Mesothelial cell of epicardium (in vitro differentiated cells): ENCODE measurements around the gene ACSS2. TPM values are rescaled to one million over a fixed set of nuclear protein-coding genes. Genes with fewer than 3 reads are reported as not detected.

Experiments used
- DNase-seq, 2 experiments: peaks; one replicate each; pipeline ENCODE4 v3.0.0; 2021; ENCODE audit warnings: low spot score in 2 of 2; ENCODE audit not compliant: unreplicated experiment in 2 of 2
- H3K27ac Mint-ChIP-seq: 2 replicates; pipeline ENCODE4 v1.8.0; 2021; ENCODE audit warnings: mixed read lengths
- H3K27me3 Mint-ChIP-seq: 2 replicates; pipeline ENCODE4 v1.8.0; 2021; ENCODE audit warnings: low read depth, mixed read lengths
- H3K36me3 Mint-ChIP-seq: 2 replicates; pipeline ENCODE4 v1.8.0; 2021; ENCODE audit warnings: mixed read lengths
- H3K4me1 Mint-ChIP-seq: 2 replicates; pipeline ENCODE4 v1.8.0; 2021; ENCODE audit warnings: mixed read lengths
- H3K4me3 Mint-ChIP-seq: 2 replicates; pipeline ENCODE4 v1.8.0; 2021; ENCODE audit warnings: mild to moderate bottlenecking, moderate library complexity, mixed read lengths
- H3K9me3 Mint-ChIP-seq: 2 replicates; pipeline ENCODE4 v1.8.0; 2021; ENCODE audit warnings: mixed read lengths
- total RNA-seq: library from RNA; stranded (reverse); gene quantifications from 3 replicates; pipeline ENCODE4 v1.2.1, GENCODE V29; 2021
- TF ChIP-seq, protein P1 (sequence below): fragments of 200-600 bp; sonication (generic); IDR thresholded peaks from one replicate; pipeline ENCODE4 v1.5.0; 2021; ENCODE audit warnings: antibody characterized with exemption; ENCODE audit not compliant: unreplicated experiment

Gene ACSS2
- total RNA-seq, 1 donor from 2014 or later: 32.2 TPM

GRCh38 chr20:34947336-34947735 lies 70.9 kb downstream of the ACSS2 start:
- H3K4me1 Mint-ChIP-seq: peaks cover 5% of the 10 kb centered on the region

GRCh38 chr20:34948030-34948429 lies 71.6 kb downstream of the ACSS2 start:
- no peak overlapping the region for H3K27ac Mint-ChIP-seq
- H3K4me3 Mint-ChIP-seq: no peak overlapping the region
- no peaks in the 10 kb centered on the region for H3K27me3 Mint-ChIP-seq
- H3K9me3 Mint-ChIP-seq: no peaks in the 10 kb centered on the region
- peaks cover 12% of the 10 kb centered on the region for H3K4me1 Mint-ChIP-seq
- peaks cover 18% of the 10 kb centered on the region for H3K36me3 Mint-ChIP-seq
- no peak for DNase-seq
- TF ChIP-seq, protein P1, sequence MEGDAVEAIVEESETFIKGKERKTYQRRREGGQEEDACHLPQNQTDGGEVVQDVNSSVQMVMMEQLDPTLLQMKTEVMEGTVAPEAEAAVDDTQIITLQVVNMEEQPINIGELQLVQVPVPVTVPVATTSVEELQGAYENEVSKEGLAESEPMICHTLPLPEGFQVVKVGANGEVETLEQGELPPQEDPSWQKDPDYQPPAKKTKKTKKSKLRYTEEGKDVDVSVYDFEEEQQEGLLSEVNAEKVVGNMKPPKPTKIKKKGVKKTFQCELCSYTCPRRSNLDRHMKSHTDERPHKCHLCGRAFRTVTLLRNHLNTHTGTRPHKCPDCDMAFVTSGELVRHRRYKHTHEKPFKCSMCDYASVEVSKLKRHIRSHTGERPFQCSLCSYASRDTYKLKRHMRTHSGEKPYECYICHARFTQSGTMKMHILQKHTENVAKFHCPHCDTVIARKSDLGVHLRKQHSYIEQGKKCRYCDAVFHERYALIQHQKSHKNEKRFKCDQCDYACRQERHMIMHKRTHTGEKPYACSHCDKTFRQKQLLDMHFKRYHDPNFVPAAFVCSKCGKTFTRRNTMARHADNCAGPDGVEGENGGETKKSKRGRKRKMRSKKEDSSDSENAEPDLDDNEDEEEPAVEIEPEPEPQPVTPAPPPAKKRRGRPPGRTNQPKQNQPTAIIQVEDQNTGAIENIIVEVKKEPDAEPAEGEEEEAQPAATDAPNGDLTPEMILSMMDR: no peak

More at GRCh38 chr20:34947336-34947735, 70.9 kb downstream of the ACSS2 start:
- no peaks in the 10 kb centered on the region for H3K27me3 Mint-ChIP-seq
- no peak overlapping the region for H3K4me3 Mint-ChIP-seq
- TF ChIP-seq, protein P1: no peak
- H3K36me3 Mint-ChIP-seq: peaks cover 23% of the 10 kb centered on the region
- DNase-seq: no peak
- H3K27ac Mint-ChIP-seq: no peak overlapping the region
- no peaks in the 10 kb centered on the region for H3K9me3 Mint-ChIP-seq

DNA sequence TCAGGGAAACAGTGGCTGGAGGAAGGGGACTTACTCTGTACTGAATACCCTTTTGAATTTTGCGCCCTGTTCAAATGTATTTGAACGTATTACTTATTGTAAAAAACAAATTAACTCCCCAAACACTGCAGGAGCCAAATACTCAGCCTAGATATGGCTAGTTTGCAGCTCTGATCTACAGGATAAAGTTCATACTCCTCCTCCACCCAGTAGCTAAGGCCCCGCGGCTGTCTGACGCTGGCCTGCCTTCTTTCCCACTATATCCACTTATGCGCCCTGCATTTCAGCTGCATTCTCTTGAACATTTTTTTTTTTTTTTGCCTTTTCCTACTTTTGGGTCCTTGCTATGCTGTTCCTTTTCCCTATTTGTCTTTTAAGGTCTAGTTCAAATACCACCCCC lies 72.7 kb downstream of the ACSS2 start:
- no peak for DNase-seq
- Mint-ChIP-seq H3K27ac (no peak overlapping the region), H3K27me3 (no peaks in the 10 kb centered on the region), H3K9me3 (no peaks in the 10 kb centered on the region), H3K4me1 (peaks cover 18% of the 10 kb centered on the region), H3K36me3 (peaks cover 12% of the 10 kb centered on the region), H3K4me3 (no peak overlapping the region)
- TF ChIP-seq, protein P1: no peak

- Mint-ChIP-seq H3K9me3 (no peaks in the 10 kb centered on the region), H3K36me3 (peaks cover 5% of the 10 kb centered on the region), H3K27me3 (no peaks in the 10 kb centered on the region), H3K4me3 (no peak overlapping the region), H3K4me1 (peaks cover 36% of the 10 kb centered on the region), H3K27ac (no peak overlapping the region)
- TF ChIP-seq, protein P1: no peak
- DNase-seq: no peak
Observed at GRCh38 chr20:34951252-34951651, 74.8 kb downstream of the ACSS2 start.

DNA sequence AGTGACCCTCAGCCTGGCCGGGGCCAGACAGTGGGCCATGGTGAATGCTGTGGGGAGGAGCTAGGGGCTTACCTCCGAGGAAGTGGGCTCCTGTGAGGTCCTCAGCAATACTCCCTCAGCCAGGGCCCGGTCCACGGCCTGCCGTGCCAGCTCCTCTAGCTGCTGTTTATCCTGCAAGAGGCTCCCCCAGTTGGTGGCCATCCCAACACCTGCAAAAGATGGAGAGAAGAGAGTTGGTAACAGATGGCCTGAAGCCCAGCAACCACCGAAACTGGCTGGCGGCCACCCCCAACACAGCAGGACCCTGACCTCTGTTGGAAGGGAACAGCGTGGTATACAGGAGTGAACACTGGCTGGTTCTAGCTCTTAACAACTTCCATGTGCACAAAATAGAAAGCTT lies 75.2 kb downstream of the ACSS2 start:
- no peaks in the 10 kb centered on the region for H3K27me3 Mint-ChIP-seq
- H3K4me1 Mint-ChIP-seq: peaks cover 39% of the 10 kb centered on the region
- H3K9me3 Mint-ChIP-seq: no peaks in the 10 kb centered on the region
- H3K27ac Mint-ChIP-seq: no peak overlapping the region
- TF ChIP-seq, protein P1: no peak
- H3K36me3 Mint-ChIP-seq: peaks cover 3% of the 10 kb centered on the region
- DNase-seq: no peak
- no peak overlapping the region for H3K4me3 Mint-ChIP-seq

GRCh38 chr20:34952671-34953070 lies 76.3 kb downstream of the ACSS2 start:
- peaks cover 1% of the 10 kb centered on the region for H3K36me3 Mint-ChIP-seq
- peak overlapping the region; percentile 81 for H3K27ac Mint-ChIP-seq
- no peaks in the 10 kb centered on the region for H3K9me3 Mint-ChIP-seq
- H3K27me3 Mint-ChIP-seq: no peaks in the 10 kb centered on the region
- peaks cover 42% of the 10 kb centered on the region for H3K4me1 Mint-ChIP-seq
- no peak for DNase-seq
- TF ChIP-seq, protein P1: no peak
- H3K4me3 Mint-ChIP-seq: no peak overlapping the region
